Erythroblast (primary cell): ENCODE measurements around the gene CSRP1.

Experiments used
- GATA1 ChIP-seq: IDR thresholded peaks from 2 replicates; pipeline ENCODE4 v1.6.1; 2011; ENCODE audit warnings: low read depth, mild to moderate bottlenecking, control low read depth, low read length, moderate library complexity
- POLR2A ChIP-seq: IDR thresholded peaks from 2 replicates; pipeline ENCODE4 v1.6.1; 2011; ENCODE audit warnings: mild to moderate bottlenecking, low read length

- TF ChIP-seq POLR2A (no peak), GATA1 (no peak)
Observed at GRCh38 chr1:201545851-201546492, 39.0 kb upstream of the CSRP1 start.
